Caco-2 (cell line): Measurements from ENCODE around the gene FHOD3. TPM values are rescaled to one million over a fixed set of nuclear protein-coding genes. Genes with fewer than 3 reads are reported as not detected.

ENCODE experiments used
- BruUV-seq: library from RNA; stranded (reverse); fragments of 400-500 nt; replicated peaks from 2 replicates; lab custom pipeline; 2021; lab: Mats Ljungman, UMichigan
- CTCF ChIA-PET: fragments of 300-600 bp; sonication (Branson Sonifier 250); formaldehyde crosslinking; loops from one replicate; lab custom pipeline; 2022; ENCODE audit warnings: antibody characterized with exemption; lab: Charles Lee
- POLR2A ChIA-PET: fragments of 300-600 bp; sonication (Branson Sonifier 250); formaldehyde crosslinking; loops from one replicate; lab custom pipeline; 2022; ENCODE audit warnings: antibody characterized with exemption; lab: Charles Lee
- DNase-seq, 2 experiments: peaks; one replicate each; pipeline versions ENCODE4 v3.0.0 to v3.0.0-alpha.2; 2020 to 2022
- H3K27me3 ChIP-seq: replicated peaks from 2 replicates; pipeline ENCODE4 v1.6.0; 2011; ENCODE audit warnings: low read length; ENCODE audit not compliant: control insufficient read depth, insufficient read depth
- H3K36me3 ChIP-seq: 2 replicates; pipeline ENCODE4 v1.5.1; 2011; ENCODE audit warnings: low read length; ENCODE audit not compliant: control insufficient read depth, insufficient read depth
- H3K4me1 ChIP-seq: fragments of 250-450 bp; sonication (Bioruptor Pico); 2 replicates; pipeline ENCODE4 v1.5.1; 2020; ENCODE audit warnings: mild to moderate bottlenecking
- H3K4me3 ChIP-seq: 2 replicates; pipeline ENCODE4 v1.5.1; 2011; ENCODE audit warnings: low read depth, mild to moderate bottlenecking, control low read depth, low read length
- H3K9me3 ChIP-seq: fragments of 250-450 bp; sonication (Bioruptor Pico); 2 replicates; pipeline ENCODE4 v1.5.1; 2020; ENCODE audit warnings: mild to moderate bottlenecking, moderate library complexity
- H3K27ac Mint-ChIP-seq: one replicate; pipeline ENCODE4 v1.8.0; 2022; ENCODE audit warnings: mixed read lengths; ENCODE audit not compliant: unreplicated experiment
- H3K27me3 Mint-ChIP-seq: one replicate; pipeline ENCODE4 v1.8.0; 2022; ENCODE audit warnings: mixed read lengths; ENCODE audit not compliant: insufficient read depth, unreplicated experiment
- H3K36me3 Mint-ChIP-seq: one replicate; pipeline ENCODE4 v1.8.0; 2022; ENCODE audit warnings: mild to moderate bottlenecking, mixed read lengths; ENCODE audit not compliant: insufficient read depth, unreplicated experiment
- H3K4me1 Mint-ChIP-seq: one replicate; pipeline ENCODE4 v1.8.0; 2022; ENCODE audit warnings: low read depth, mixed read lengths; ENCODE audit not compliant: unreplicated experiment
- H3K4me3 Mint-ChIP-seq: one replicate; pipeline ENCODE4 v1.8.0; 2022; ENCODE audit warnings: mild to moderate bottlenecking, moderate library complexity, mixed read lengths; ENCODE audit not compliant: unreplicated experiment
- H3K9me3 Mint-ChIP-seq: one replicate; pipeline ENCODE4 v1.8.0; 2022; ENCODE audit warnings: mixed read lengths; ENCODE audit not compliant: unreplicated experiment
- intact Hi-C: fragments of 100-400 bp; cut with micrococcal nuclease; formaldehyde crosslinking; loops from one replicate; pipeline ENCODE4 v1.10.0; 2022; ENCODE audit not compliant: unreplicated experiment
- total RNA-seq: library from RNA; stranded (reverse); gene quantifications from 2 replicates; pipeline ENCODE4 v1.2.3, GENCODE V29; 2022
- TF ChIP-seq, protein P1 (sequence below), 2 experiments: fragments of 200-600 bp in 1 of 2; IDR thresholded peaks; 1 replicate in 1 of 2; 2 replicates in 1 of 2; pipeline versions ENCODE4 v1.5.1 to v1.8.0; 2011 to 2022; ENCODE audit warnings: antibody characterized with exemption in 1 of 2, control low read depth in 1 of 2, inconsistent platforms in 1 of 2, low read depth in 1 of 2, low read length in 1 of 2, mild to moderate bottlenecking in 1 of 2, moderate library complexity in 1 of 2; ENCODE audit not compliant: insufficient read depth in 1 of 2, severe bottlenecking in 1 of 2, unreplicated experiment in 1 of 2

FHOD3 gene
- total RNA-seq, 1 experiment from 2014 or later: not detected

DNA sequence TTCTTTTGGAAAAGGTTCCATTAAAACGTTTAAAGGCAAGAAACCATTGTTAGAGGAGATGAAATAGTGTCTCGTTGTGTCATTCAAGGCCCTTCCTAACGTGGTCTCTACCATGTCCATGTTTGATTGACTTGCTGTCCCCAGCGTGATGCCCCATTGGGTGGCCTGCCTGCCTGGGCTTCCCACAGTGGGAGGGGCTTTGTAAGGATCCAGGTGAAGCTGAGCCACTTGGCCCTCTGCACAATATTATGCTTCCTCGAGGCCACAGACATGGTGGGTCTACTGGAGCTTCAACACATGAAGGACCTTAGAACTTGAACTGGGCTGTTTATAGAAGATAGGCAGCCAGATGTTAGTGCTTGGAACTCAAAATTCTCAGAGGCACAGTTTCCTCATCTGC is 235.3 kb downstream of the FHOD3 start:
- H3K4me3 Mint-ChIP-seq: no peak overlapping the region
- Histone ChIP-seq H3K27me3 (no peaks in the 10 kb centered on the region; the same call in 1 of the 2 replicates), H3K4me3 (no peak overlapping the region), H3K36me3 (no peaks in the 10 kb centered on the region), H3K4me1 (no peaks in the 10 kb centered on the region), H3K9me3 (no peaks in the 10 kb centered on the region)
- no peaks in the 10 kb centered on the region for H3K9me3 Mint-ChIP-seq
- intact Hi-C loops: no loop called here
- no peaks in the 10 kb centered on the region for H3K36me3 Mint-ChIP-seq
- H3K27me3 Mint-ChIP-seq: peaks cover 6% of the 10 kb centered on the region
- TF ChIP-seq, protein P1, sequence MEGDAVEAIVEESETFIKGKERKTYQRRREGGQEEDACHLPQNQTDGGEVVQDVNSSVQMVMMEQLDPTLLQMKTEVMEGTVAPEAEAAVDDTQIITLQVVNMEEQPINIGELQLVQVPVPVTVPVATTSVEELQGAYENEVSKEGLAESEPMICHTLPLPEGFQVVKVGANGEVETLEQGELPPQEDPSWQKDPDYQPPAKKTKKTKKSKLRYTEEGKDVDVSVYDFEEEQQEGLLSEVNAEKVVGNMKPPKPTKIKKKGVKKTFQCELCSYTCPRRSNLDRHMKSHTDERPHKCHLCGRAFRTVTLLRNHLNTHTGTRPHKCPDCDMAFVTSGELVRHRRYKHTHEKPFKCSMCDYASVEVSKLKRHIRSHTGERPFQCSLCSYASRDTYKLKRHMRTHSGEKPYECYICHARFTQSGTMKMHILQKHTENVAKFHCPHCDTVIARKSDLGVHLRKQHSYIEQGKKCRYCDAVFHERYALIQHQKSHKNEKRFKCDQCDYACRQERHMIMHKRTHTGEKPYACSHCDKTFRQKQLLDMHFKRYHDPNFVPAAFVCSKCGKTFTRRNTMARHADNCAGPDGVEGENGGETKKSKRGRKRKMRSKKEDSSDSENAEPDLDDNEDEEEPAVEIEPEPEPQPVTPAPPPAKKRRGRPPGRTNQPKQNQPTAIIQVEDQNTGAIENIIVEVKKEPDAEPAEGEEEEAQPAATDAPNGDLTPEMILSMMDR (IDR thresholded peaks at IDR 0.05; ENCODE audit: insufficient read depth in 1 of 2, low read depth in 1 of 2, low read length in 1 of 2, severe bottlenecking in 1 of 2, unreplicated experiment in 1 of 2): no peak
- BruUV-seq: no TSS peak
- H3K4me1 Mint-ChIP-seq: no peaks in the 10 kb centered on the region
- CTCF ChIA-PET: no interaction called here
- POLR2A ChIA-PET: no interaction called here
- H3K27ac Mint-ChIP-seq: no peak overlapping the region
- no peak for DNase-seq

DNA sequence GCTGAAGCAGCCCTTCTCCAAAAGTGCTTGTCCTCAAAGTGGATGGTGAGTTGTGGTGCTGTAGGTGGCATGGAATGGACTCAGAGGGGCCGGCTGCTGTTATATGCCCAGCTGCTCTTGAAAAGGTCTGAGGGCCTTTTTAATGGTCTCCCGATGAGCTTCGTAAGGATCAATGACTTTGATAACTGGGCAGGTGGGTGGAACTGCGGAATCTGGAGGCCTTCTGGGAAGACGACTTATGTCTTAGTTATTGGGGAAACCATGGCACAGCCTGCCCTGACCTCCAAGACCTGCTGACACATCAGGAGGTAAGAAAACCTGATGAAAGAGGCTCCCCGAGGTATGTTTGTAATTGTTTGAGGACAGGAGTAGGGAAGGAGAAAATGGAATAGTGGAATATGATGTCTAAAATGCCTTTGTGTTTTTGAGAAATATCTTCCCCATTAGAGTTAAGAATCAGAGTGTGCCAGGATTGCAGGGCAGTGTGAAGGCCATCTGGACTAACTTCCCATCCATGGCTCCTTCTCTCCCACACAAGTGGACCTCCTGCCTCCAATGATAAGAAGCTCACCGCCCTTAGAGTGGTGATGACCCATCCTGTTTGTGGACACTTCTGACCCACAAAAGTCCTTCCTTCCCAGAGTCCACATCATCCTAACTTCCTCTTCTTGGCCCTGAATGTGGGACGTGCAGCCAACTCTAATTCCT is 236.1 kb downstream of the FHOD3 start:
- H3K4me3 Mint-ChIP-seq: no peak overlapping the region
- no peak for DNase-seq
- no peaks in the 10 kb centered on the region for H3K36me3 ChIP-seq
- H3K27me3 ChIP-seq: no peaks in the 10 kb centered on the region; the same call in 1 of the 2 replicates
- H3K4me1 ChIP-seq: no peaks in the 10 kb centered on the region
- H3K36me3 Mint-ChIP-seq: no peaks in the 10 kb centered on the region
- no peaks in the 10 kb centered on the region for H3K9me3 Mint-ChIP-seq
- TF ChIP-seq, protein P1 (IDR thresholded peaks at IDR 0.05; ENCODE audit: insufficient read depth in 1 of 2, low read depth in 1 of 2, low read length in 1 of 2, severe bottlenecking in 1 of 2, unreplicated experiment in 1 of 2): no peak
- H3K4me1 Mint-ChIP-seq: no peaks in the 10 kb centered on the region
- no peak overlapping the region for H3K27ac Mint-ChIP-seq
- H3K4me3 ChIP-seq: no peak overlapping the region
- ChIA-PET CTCF (no interaction called here), POLR2A (no interaction called here)
- peaks cover 6% of the 10 kb centered on the region for H3K27me3 Mint-ChIP-seq
- no TSS peak for BruUV-seq
- no peaks in the 10 kb centered on the region for H3K9me3 ChIP-seq
- intact Hi-C loops: no loop called here

DNA sequence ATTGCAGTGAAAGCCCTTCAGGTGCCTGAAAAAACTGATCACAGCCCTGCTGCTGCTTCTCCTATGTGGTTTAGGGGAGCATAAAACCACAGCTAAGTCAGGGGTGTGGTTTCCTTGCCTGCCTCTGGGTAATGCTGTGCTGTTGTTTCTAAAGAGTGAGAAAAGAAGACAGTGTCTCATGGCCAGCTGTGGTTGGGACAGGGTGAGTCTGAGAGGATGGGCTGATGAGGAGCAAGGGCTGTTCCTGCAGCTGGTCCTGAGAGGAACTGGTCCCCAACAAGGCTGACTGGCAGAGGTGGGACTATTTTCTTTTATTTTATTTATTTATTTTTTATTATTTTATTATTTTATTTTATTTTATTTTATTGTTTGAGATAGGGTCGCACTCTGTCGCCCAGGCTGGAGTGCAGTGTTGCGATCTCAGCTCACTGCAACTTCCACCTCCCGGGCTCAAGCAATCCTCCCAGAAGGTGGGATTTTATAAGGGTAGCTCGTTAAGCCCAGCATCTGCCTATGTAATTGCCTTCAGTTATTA is 236.7 kb downstream of the FHOD3 start:
- ChIA-PET CTCF (no interaction called here), POLR2A (no interaction called here)
- Mint-ChIP-seq H3K9me3 (no peaks in the 10 kb centered on the region), H3K36me3 (no peaks in the 10 kb centered on the region), H3K27me3 (peaks cover 6% of the 10 kb centered on the region), H3K27ac (no peak overlapping the region), H3K4me1 (no peaks in the 10 kb centered on the region), H3K4me3 (no peak overlapping the region)
- DNase-seq: no peak
- Histone ChIP-seq H3K36me3 (no peaks in the 10 kb centered on the region), H3K27me3 (no peaks in the 10 kb centered on the region; the same call in 1 of the 2 replicates), H3K4me1 (no peaks in the 10 kb centered on the region), H3K9me3 (no peaks in the 10 kb centered on the region), H3K4me3 (no peak overlapping the region)
- no TSS peak for BruUV-seq
- TF ChIP-seq, protein P1 (IDR thresholded peaks at IDR 0.05; ENCODE audit: insufficient read depth in 1 of 2, low read depth in 1 of 2, low read length in 1 of 2, severe bottlenecking in 1 of 2, unreplicated experiment in 1 of 2): no peak
- intact Hi-C loops: no loop called here
